Urothelium cell line (cell line): ENCODE data around the gene BMPR1B.

Experiments
- DNase-seq: peaks from one replicate; pipeline ENCODE4 v3.0.0; 2011; ENCODE audit warnings: low spot score, mixed read lengths
- FAIRE-seq: peaks from 2 replicates; lab custom pipeline; 2011; peaks lifted over from hg19 to GRCh38; lab: Jason Lieb, UNC

The BMPR1B gene

GRCh38 chr4:94905511-94905910, 147.8 kb downstream of the BMPR1B start:
- DNase-seq = no peak
- no peak for FAIRE-seq

- no peak for DNase-seq
- no peak for FAIRE-seq
Observed at GRCh38 chr4:94909645-94910044, 151.9 kb downstream of the BMPR1B start.

- FAIRE-seq (no peak), DNase-seq (no peak)
Observed at GRCh38 chr4:94911106-94911505, 153.4 kb downstream of the BMPR1B start.

GRCh38 chr4:94912606-94913005, 154.9 kb downstream of the BMPR1B start:
- DNase-seq (no peak), FAIRE-seq (no peak)

- DNase-seq (no peak), FAIRE-seq (no peak)
Observed at GRCh38 chr4:94913316-94913715, 155.6 kb downstream of the BMPR1B start.

GRCh38 chr4:94917146-94917545, 159.4 kb downstream of the BMPR1B start:
- FAIRE-seq (no peak), DNase-seq (no peak)

- DNase-seq = no peak
- FAIRE-seq = no peak
Observed at GRCh38 chr4:94918543-94918942, 160.8 kb downstream of the BMPR1B start.

GRCh38 chr4:94920369-94920768, 162.6 kb downstream of the BMPR1B start:
- FAIRE-seq (no peak), DNase-seq (no peak)

- FAIRE-seq (no peak), DNase-seq (no peak)
Observed at GRCh38 chr4:94924566-94924965, 166.8 kb downstream of the BMPR1B start.

GRCh38 chr4:94925764-94926347, 168.1 kb downstream of the BMPR1B start:
- no peak for FAIRE-seq
- DNase-seq = no peak

GRCh38 chr4:94926936-94927335, 169.2 kb downstream of the BMPR1B start:
- DNase-seq (no peak), FAIRE-seq (no peak)

- no peak for DNase-seq
- no peak for FAIRE-seq
Observed at GRCh38 chr4:94927696-94928095, 169.9 kb downstream of the BMPR1B start.

GRCh38 chr4:94929696-94930095, 171.9 kb downstream of the BMPR1B start:
- no peak for FAIRE-seq
- no peak for DNase-seq

GRCh38 chr4:94931626-94932025, 173.9 kb downstream of the BMPR1B start:
- FAIRE-seq (no peak), DNase-seq (no peak)

GRCh38 chr4:94932366-94932765, 174.6 kb downstream of the BMPR1B start:
- no peak for FAIRE-seq
- DNase-seq = no peak

GRCh38 chr4:94933799-94934198, 176.0 kb downstream of the BMPR1B start:
- DNase-seq (no peak), FAIRE-seq (no peak)

GRCh38 chr4:94934201-94934600, 176.4 kb downstream of the BMPR1B start:
- DNase-seq (no peak), FAIRE-seq (no peak)

GRCh38 chr4:94934864-94935263, 177.1 kb downstream of the BMPR1B start:
- FAIRE-seq (no peak), DNase-seq (no peak)

- FAIRE-seq (no peak), DNase-seq (no peak)
Observed at GRCh38 chr4:94936854-94937253, 179.1 kb downstream of the BMPR1B start.

- FAIRE-seq (no peak), DNase-seq (no peak)
Observed at GRCh38 chr4:94939791-94940519, 182.2 kb downstream of the BMPR1B start.

GRCh38 chr4:94940520-94940908, 182.8 kb downstream of the BMPR1B start:
- no peak for DNase-seq
- FAIRE-seq = no peak

GRCh38 chr4:94941706-94942105, 184.0 kb downstream of the BMPR1B start:
- DNase-seq (no peak), FAIRE-seq (no peak)

GRCh38 chr4:94944726-94945125, 187.0 kb downstream of the BMPR1B start:
- FAIRE-seq = no peak

More at GRCh38 chr4:94944726-94945125, 187.0 kb downstream of the BMPR1B start:
- DNase-seq = no peak
